GM18867 (cell line): Measurements from ENCODE around the gene CDC42EP1.
"Not testable (repeated sequence)": the region's sequence is repeated elsewhere in the genome, so short reads cannot be mapped to it uniquely, and the experiment has no call there.

ENCODE experiments used
- ATAC-seq: cut with Tn5 transposase; IDR thresholded peaks from one replicate; pipeline ENCODE4 v1.9.1; 2021; ENCODE audit warnings: mild to moderate bottlenecking, moderate library complexity; ENCODE audit not compliant: unreplicated experiment

CDC42EP1 gene

GRCh38 chr22:37575490-37576003 is 15.3 kb downstream of the CDC42EP1 start:
- ATAC-seq, result no peak

- no peak for ATAC-seq
These were observed 17.7 kb downstream of the CDC42EP1 start for GRCh38 chr22:37578002-37578401.

GRCh38 chr22:37581504-37581903 is 21.2 kb downstream of the CDC42EP1 start:
- no peak for ATAC-seq

- ATAC-seq, result no peak
These were observed 22.2 kb downstream of the CDC42EP1 start for GRCh38 chr22:37582526-37582925.

- ATAC-seq, result no peak
These were observed 28.4 kb downstream of the CDC42EP1 start for GRCh38 chr22:37588546-37589215.

DNA sequence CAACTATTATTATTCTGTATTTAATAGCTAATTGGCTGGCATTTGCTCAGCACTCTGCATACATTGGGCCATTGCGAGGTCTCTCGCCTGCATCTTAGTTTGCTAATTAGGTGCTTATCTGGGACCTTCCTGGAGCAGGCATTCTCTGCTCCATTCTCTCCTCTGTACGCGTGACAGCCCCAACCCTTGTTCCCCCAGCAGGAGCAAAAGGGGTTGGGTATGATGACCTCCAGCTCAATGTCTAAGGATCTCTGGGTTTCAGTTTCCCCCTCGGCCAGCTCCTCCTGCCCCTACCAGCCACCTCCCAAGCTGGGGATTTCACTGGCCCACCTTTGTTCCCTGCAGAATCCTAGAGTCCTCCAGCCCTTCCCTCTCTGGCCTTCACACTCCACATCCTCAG is 29.4 kb downstream of the CDC42EP1 start:
- no peak for ATAC-seq

DNA sequence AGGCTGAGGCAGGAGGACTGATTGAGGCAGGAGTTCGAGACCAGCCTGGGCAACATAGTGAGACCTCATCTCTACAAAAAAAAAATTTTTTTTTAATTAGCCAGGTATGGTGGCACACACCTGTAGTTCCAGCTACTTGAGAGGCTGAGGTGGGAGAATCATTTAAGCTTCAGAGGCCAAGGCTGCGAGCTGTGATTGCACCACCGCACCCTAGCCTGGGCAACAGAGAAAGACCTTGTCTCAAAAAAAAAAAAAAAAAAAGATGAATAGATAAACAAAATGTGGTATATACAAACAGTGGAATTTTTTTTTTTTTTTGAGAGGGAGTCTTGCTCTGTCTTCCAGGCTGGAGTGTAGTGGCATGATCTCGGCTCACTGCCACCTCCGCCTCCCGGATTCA is 30.8 kb downstream of the CDC42EP1 start:
- ATAC-seq, result not testable (repeated sequence)

- ATAC-seq, result no peak
These were observed 31.6 kb downstream of the CDC42EP1 start for GRCh38 chr22:37591823-37592404.

DNA sequence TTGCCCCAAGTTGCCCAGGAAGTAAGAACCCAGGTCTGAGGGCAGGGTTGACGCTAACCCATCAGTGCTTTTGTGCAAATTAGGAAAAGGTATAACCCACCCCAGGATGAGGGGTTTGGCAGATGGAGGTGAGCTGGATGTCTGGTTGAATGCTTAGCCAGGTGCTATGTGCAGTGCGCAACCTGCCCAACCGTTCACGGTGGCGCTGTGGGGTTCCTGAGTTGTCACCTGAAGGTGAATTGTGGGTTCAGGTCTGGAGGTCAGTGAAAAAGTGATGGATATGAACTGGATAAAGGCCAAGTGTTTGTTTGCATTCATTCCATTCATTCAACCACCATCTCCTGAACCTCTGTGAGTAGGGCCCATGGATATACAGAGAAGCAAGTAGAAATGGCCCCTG is 34.0 kb downstream of the CDC42EP1 start:
- ATAC-seq, result no peak

DNA sequence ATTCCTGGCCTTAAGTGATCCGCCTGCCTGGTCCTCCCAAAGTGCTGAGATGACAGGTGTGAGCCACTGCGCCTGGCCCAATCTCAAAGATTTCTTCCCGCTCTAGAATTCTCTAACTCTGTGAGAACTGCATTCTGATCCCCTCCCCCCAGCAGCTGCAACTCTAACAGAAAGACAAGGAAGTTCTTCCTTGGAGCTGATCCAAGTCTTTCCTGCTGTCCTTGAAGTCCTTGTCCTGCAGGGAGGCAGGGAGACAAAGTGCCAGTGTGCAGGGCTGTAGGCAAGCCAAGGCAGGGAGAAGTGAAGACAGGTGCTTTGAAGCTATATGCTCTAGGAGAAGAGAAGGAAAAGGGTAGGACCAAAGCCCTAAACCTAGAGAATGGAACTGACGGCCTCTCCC is 38.9 kb downstream of the CDC42EP1 start:
- no peak for ATAC-seq

DNA sequence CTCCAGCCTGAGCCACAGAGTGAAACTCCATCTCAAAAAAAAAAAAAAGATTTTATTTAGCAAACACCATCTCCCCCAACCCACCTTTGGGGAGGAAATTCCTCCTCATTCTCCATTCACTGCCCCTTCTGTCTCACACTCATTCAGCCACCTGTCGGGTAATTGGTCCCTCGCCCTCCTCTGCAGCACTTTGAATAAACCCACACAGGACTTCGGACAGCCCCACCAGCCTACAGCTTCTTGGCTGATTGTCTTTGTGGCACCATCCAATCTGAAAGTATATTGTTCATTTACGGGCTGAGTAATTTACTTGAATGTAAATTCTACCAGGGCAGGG is 40.9 kb downstream of the CDC42EP1 start:
- ATAC-seq, result no peak

- no peak for ATAC-seq
These were observed 41.5 kb downstream of the CDC42EP1 start for GRCh38 chr22:37601540-37602442.

DNA sequence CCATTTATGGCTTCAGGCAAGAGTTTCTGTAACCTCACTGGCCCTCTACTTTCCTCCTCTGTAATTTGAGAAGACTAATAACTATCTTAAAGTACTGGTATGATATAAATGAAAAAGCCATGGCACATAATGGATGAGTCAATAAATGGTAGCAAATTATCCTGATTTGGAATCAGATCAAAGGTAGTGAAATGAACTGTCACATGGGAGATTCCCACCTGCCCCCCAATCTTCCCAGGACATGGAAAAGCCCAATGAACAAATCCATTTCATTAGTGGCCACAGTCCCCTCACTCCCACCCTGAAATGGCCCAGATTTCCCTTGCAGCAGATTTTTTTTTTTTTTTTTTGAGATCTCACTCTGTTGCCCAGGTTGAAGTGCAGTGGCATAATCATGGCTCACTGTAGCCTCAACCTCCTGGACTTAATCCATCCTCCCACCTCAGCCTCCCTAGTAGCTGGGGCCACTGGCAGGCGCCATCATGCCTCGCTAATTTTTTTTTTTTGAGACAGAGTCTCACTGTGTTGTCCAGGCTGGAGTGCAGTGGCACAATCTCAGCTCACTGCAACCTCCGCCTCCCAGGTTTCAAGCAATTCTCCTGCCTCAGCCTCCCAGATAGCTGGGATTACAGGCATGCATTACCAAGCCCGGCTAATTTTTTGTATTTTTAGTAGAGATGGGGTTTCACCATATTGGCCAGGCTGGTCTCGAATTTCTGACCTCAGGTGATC is 42.4 kb downstream of the CDC42EP1 start:
- ATAC-seq, result not testable (repeated sequence)

DNA sequence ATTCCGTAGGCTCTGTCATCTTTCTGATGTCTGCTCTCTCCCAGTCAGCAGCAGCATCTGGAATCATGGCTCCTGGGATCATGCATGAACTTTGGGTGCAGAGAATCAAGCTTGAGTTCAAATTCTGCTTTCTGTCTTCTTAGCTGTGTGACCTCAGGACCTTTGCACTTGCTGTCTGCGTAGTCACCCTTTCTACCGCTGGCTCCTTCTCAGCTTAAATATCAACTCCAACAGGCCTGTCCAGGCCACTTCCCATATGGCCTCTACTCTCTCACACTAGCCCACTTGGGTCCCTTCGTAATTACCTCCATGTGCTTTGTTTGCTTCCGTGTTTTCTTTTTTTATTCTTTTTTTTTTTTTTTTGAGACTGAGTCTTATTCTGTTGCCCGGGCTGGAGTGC is 43.8 kb downstream of the CDC42EP1 start:
- no peak for ATAC-seq

DNA sequence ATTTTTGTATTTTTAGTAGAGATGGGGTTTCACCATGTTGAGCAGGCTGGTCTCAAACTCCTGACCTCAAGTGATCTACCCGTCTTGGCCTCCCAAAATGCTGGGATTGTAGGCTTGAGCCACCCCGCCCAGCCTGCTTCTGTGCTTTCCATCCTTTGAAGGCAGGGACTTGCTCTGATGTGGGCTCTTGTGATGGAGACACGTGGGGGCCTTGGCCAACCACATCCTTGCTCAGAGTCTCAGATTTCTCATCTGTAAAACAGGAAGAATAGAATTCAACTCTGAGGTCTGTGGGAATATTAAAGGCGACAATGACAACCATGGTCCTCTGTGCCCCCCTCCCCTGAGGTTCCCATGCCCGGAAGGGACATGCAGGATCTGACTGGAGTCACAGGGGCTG is 44.6 kb downstream of the CDC42EP1 start:
- ATAC-seq, result no peak

- peak; percentile 32 for ATAC-seq
These were observed 47.0 kb downstream of the CDC42EP1 start for GRCh38 chr22:37607010-37607934.

DNA sequence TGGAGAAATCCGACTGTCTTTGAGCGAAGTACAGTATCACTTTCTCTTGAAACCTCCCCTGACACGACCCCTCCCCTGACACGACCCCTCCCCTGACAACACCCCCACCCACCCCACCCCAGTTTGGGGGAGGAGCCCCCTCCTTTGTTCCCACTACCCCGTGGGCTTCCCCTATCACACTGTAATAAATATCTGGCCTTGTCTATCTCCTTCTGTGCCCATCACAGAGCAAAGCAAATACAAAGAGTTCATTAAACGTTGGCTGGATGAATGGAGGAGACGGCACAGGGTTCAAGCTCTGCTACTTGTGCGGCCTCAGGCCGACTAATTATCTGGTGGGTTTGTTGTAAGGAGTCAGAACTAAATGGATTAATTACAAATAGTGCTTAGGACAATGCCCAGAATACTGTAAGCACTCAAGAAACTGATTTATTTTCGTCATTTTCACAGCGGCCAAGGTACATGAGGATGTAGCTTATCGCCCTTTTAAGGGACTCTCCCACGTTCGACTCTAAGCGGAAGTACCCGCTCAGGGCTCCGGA is 47.7 kb downstream of the CDC42EP1 start:
- peak; percentile 1 for ATAC-seq

- peak; percentile 84 for ATAC-seq
These were observed 48.4 kb downstream of the CDC42EP1 start, which contains the start of gene GGA1 for GRCh38 chr22:37608477-37609239. Gene GGA1 (plus strand): TSS chr22:37608834. CDS start chr22:37608861, 27 bp downstream.
